ENCODE measurements around the gene BEST2.

The BEST2 gene

GRCh38 chr19:12727745-12728433 is 23.7 kb upstream of the BEST2 start:
- FAIRE-seq: no peak
- DNase-seq (ENCODE audit: insufficient read length, low spot score): no peak

- DNase-seq (ENCODE audit: insufficient read length, low spot score) (no peak), FAIRE-seq (no peak)
These were observed 21.5 kb upstream of the BEST2 start for GRCh38 chr19:12730064-12730463.

GRCh38 chr19:12731337-12731736 is 20.3 kb upstream of the BEST2 start:
- no peak for DNase-seq (ENCODE audit: insufficient read length, low spot score)
- FAIRE-seq: no peak

- FAIRE-seq (no peak), DNase-seq (ENCODE audit: insufficient read length, low spot score) (no peak)
These were observed 18.0 kb upstream of the BEST2 start for GRCh38 chr19:12733369-12734214.

GRCh38 chr19:12736995-12737834 is 14.4 kb upstream of the BEST2 start, which contains the start of gene GET3:
Gene GET3 (plus strand): TSS chr19:12737497. CDS start chr19:12737506, 9 bp downstream.
- FAIRE-seq (peak; percentile 94), DNase-seq (ENCODE audit: insufficient read length, low spot score) (peak; percentile 99)

GRCh38 chr19:12737835-12738351 is 13.7 kb upstream of the BEST2 start:
- no peak for FAIRE-seq
- DNase-seq (ENCODE audit: insufficient read length, low spot score): no peak

GRCh38 chr19:12745166-12745897 is 6.3 kb upstream of the BEST2 start:
- no peak for DNase-seq (ENCODE audit: insufficient read length, low spot score)
- peak; percentile 9 for FAIRE-seq

GRCh38 chr19:12748489-12748888 is 3.1 kb upstream of the BEST2 start:
- FAIRE-seq: no peak
- DNase-seq (ENCODE audit: insufficient read length, low spot score): no peak

GRCh38 chr19:12749938-12750521 is 1.6 kb upstream of the BEST2 start:
- no peak for FAIRE-seq
- DNase-seq (ENCODE audit: insufficient read length, low spot score): no peak

- peak; percentile 40 for FAIRE-seq
These were observed 740 bp upstream of the BEST2 start for GRCh38 chr19:12750851-12751250.

GRCh38 chr19:12752056-12752781 is 628 bp downstream of the BEST2 start:
- FAIRE-seq: no peak
- no peak for DNase-seq (ENCODE audit: insufficient read length, low spot score)

More at GRCh38 chr19:12750851-12751250, 740 bp upstream of the BEST2 start:
- DNase-seq (ENCODE audit: insufficient read length, low spot score): no peak

GRCh38 chr19:12754465-12755196 is 3.0 kb downstream of the BEST2 start:
- FAIRE-seq: no peak

GRCh38 chr19:12756150-12756883 is 4.7 kb downstream of the BEST2 start:
- FAIRE-seq (no peak), DNase-seq (ENCODE audit: insufficient read length, low spot score) (no peak)

More at GRCh38 chr19:12754465-12755196, 3.0 kb downstream of the BEST2 start:
- DNase-seq (ENCODE audit: insufficient read length, low spot score): no peak

- no peak for DNase-seq (ENCODE audit: insufficient read length, low spot score)
- FAIRE-seq: no peak
These were observed 6.1 kb downstream of the BEST2 start for GRCh38 chr19:12757544-12758274.

- DNase-seq (ENCODE audit: insufficient read length, low spot score) (no peak), FAIRE-seq (no peak)
These were observed 8.1 kb downstream of the BEST2 start for GRCh38 chr19:12759686-12760085.

GRCh38 chr19:12763100-12763499 is 11.5 kb downstream of the BEST2 start:
- no peak for FAIRE-seq
- DNase-seq (ENCODE audit: insufficient read length, low spot score): no peak

- DNase-seq (ENCODE audit: insufficient read length, low spot score) (no peak), FAIRE-seq (no peak)
These were observed 13.1 kb downstream of the BEST2 start for GRCh38 chr19:12764698-12765097.

Data from HTR-8/SVneo (cell line).